A549 (cell line): ENCODE data around the gene PDZD2. TPM values are rescaled to one million over a fixed set of nuclear protein-coding genes. Genes with fewer than 3 reads are reported as not detected.

Experiments
- ATAC-seq, 2 experiments: fragments of 200-7000 bp in 1 of 2; fragments of >200 bp in 1 of 2; cut with Nextera tagmentation in 1 of 2; cut with Tn5 transposase in 1 of 2; 3 replicates each; pipeline versions ENCODE4 v1.8.0 to v1.9.1; 2018 to 2020; ENCODE audit warnings: mild to moderate bottlenecking in 1 of 2, moderate library complexity in 1 of 2
- CTCF ChIA-PET: fragments of 300-600 bp; sonication (Branson Sonifier 250); formaldehyde crosslinking; extraction: SDS; loops from one replicate; lab custom pipeline; 2021; ENCODE audit warnings: antibody characterized with exemption, inconsistent platforms; lab: Yijun Ruan, JAX
- POLR2A ChIA-PET: fragments of 350-600 bp; formaldehyde crosslinking; extraction: SDS; loops from one replicate; lab custom pipeline; 2021; ENCODE audit warnings: antibody characterized with exemption, inconsistent platforms; lab: Yijun Ruan, JAX
- DNase-seq, 2 experiments: peaks; one replicate each; pipeline versions ENCODE4 v3.0.0 to v3.0.0-alpha.2; 2011 to 2016; ENCODE audit warnings: low read depth in 1 of 2, low spot score in 1 of 2
- FAIRE-seq: peaks from 2 replicates; lab custom pipeline; 2011; peaks lifted over from hg19 to GRCh38; lab: Jason Lieb, UNC
- H3K27ac ChIP-seq, 2 experiments: fragments of >200 bp; sonication (Bioruptor Twin); formaldehyde crosslinking; 3 replicates each; pipeline ENCODE4 v1.5.1; 2016 to 2017
- H3K4me1 ChIP-seq: fragments of >200 bp; sonication (Bioruptor Twin); formaldehyde crosslinking; 3 replicates; pipeline ENCODE4 v1.6.1; 2016
- H3K4me2 ChIP-seq: fragments of >200 bp; sonication (Bioruptor Twin); formaldehyde crosslinking; 3 replicates; pipeline ENCODE4 v1.6.1; 2016
- H3K4me3 ChIP-seq: fragments of >200 bp; sonication (Bioruptor Twin); formaldehyde crosslinking; 3 replicates; pipeline ENCODE4 v1.5.1; 2016
- H3K9me3 ChIP-seq: fragments of >200 bp; sonication (Bioruptor Twin); formaldehyde crosslinking; 3 replicates; pipeline ENCODE4 v1.6.1; 2016
- BHLHE40 ChIP-seq: IDR thresholded peaks from 2 replicates; pipeline ENCODE4 v1.6.1; 2012; ENCODE audit warnings: low read depth, low read length, inconsistent platforms
- CBX2 ChIP-seq: fragments of 200-600 bp; sonication (generic); IDR thresholded peaks from 2 replicates; pipeline ENCODE4 v1.6.1; 2016; ENCODE audit warnings: low read depth, mild to moderate bottlenecking, borderline replicate concordance
- CEBPB ChIP-seq, 2 experiments: fragments of >200 bp in 1 of 2; sonication (Bioruptor Twin) in 1 of 2; formaldehyde crosslinking in 1 of 2; IDR thresholded peaks; 2 replicates each; pipeline ENCODE4 v1.6.1; 2012 to 2016
- EHF ChIP-seq: fragments of 250-450 bp; sonication (Bioruptor Pico); IDR thresholded peaks from 2 replicates; pipeline ENCODE4 v1.5.0; 2020; ENCODE audit warnings: mild to moderate bottlenecking
- ESRRA ChIP-seq: fragments of 150-350 bp; IDR thresholded peaks from 2 replicates; pipeline ENCODE4 v1.6.1; 2014; ENCODE audit warnings: mild to moderate bottlenecking, low read length, borderline replicate concordance
- HDAC2 ChIP-seq: fragments of 200-600 bp; sonication (generic); IDR thresholded peaks from 2 replicates; pipeline ENCODE4 v1.6.1; 2016
- HEYL ChIP-seq: fragments of 250-450 bp; sonication (Bioruptor Pico); IDR thresholded peaks from 2 replicates; pipeline ENCODE4 v1.8.0; 2021; ENCODE audit warnings: mild to moderate bottlenecking, moderate library complexity
- HOXB13 ChIP-seq: fragments of 250-450 bp; sonication (Bioruptor Pico); IDR thresholded peaks from 2 replicates; pipeline ENCODE4 v1.5.0; 2020; ENCODE audit warnings: low read depth, mild to moderate bottlenecking, moderate library complexity
- HOXB5 ChIP-seq: fragments of 250-450 bp; sonication (Bioruptor Pico); IDR thresholded peaks from 2 replicates; pipeline ENCODE4 v1.5.0; 2020; ENCODE audit warnings: mild to moderate bottlenecking, moderate library complexity
- KDM1A ChIP-seq: fragments of 200-600 bp; sonication (generic); IDR thresholded peaks from 2 replicates; pipeline ENCODE4 v1.6.1; 2016; ENCODE audit warnings: low read depth, mild to moderate bottlenecking
- KDM5A ChIP-seq: fragments of 200-600 bp; sonication (generic); IDR thresholded peaks from 2 replicates; pipeline ENCODE4 v1.6.1; 2016; ENCODE audit warnings: antibody characterized with exemption, mild to moderate bottlenecking
- NFE2L2 ChIP-seq: fragments of 150-350 bp; conservative IDR thresholded peaks from 2 replicates; pipeline ENCODE4 v1.6.1; 2014; ENCODE audit warnings: low read length
- NR3C1 ChIP-seq: fragments of >200 bp; sonication (Bioruptor Twin); formaldehyde crosslinking; IDR thresholded peaks from 3 replicates; pipeline ENCODE4 v1.6.1; 2017
- PHF8 ChIP-seq: fragments of 200-600 bp; sonication (generic); IDR thresholded peaks from 2 replicates; pipeline ENCODE4 v1.6.1; 2016; ENCODE audit warnings: low read depth, mild to moderate bottlenecking, antibody characterized with exemption, moderate library complexity, borderline replicate concordance
- POLR2AphosphoS2 ChIP-seq: conservative IDR thresholded peaks from 2 replicates; pipeline ENCODE4 v1.6.1; 2012; ENCODE audit warnings: low read length, improper control_type of control experiment, inconsistent platforms
- ZSCAN20 ChIP-seq: fragments of 250-450 bp; sonication (Bioruptor Pico); IDR thresholded peaks from 2 replicates; pipeline ENCODE4 v1.8.0; 2022; ENCODE audit warnings: mild to moderate bottlenecking, moderate library complexity
- WGBS: methylation state at CpG from one replicate; pipeline ENCODE4 v1.1.6; 2017; ENCODE audit errors: missing lambda C conversion rate; 5-methylcytosine and 5-hydroxymethylcytosine counted together
- polyA plus RNA-seq, 4 experiments: library from polyadenylated mRNA; depleted of rRNA in 3 of 4; stranded (reverse); fragments of >200 nt; fragmentation: RNase III in 1 of 4; extraction: RNeasy Plus Mini Kit Qiagen cat#74134 plus additional on column Dnase treatment in 1 of 4; gene quantifications; 2 replicates in 3 of 4; 3 replicates in 1 of 4; pipeline ENCODE4 v1.2.3, GENCODE V29; 2011 to 2017
- TF ChIP-seq, protein P1 (sequence below): fragments of 250-450 bp; sonication (Bioruptor Pico); IDR thresholded peaks from 2 replicates; pipeline ENCODE4 v1.5.0; 2021; ENCODE audit warnings: mild to moderate bottlenecking, moderate library complexity, borderline replicate concordance
- TF ChIP-seq, protein P2 (sequence below): fragments of 200-600 bp; sonication (generic); IDR thresholded peaks from 2 replicates; pipeline ENCODE4 v1.6.1; 2016; ENCODE audit warnings: antibody characterized with exemption, mild to moderate bottlenecking, moderate library complexity
- TF ChIP-seq, protein P3 (sequence below): fragments of 150-350 bp; IDR thresholded peaks from 2 replicates; pipeline ENCODE4 v1.6.1; 2014; ENCODE audit warnings: low read depth, mild to moderate bottlenecking, low read length
- TF ChIP-seq, protein P4 (sequence below): IDR thresholded peaks from 2 replicates; pipeline ENCODE4 v1.6.1; 2012; ENCODE audit warnings: low read depth, borderline replicate concordance
- TF ChIP-seq, protein P5 (sequence below): fragments of 450-650 bp; IDR thresholded peaks from 2 replicates; pipeline ENCODE4 v1.6.1; 2014; ENCODE audit warnings: antibody characterized with exemption

PDZD2 gene
- polyA plus RNA-seq, 2 of the 4 experiments (the other 2 are of a cell fraction), result 0.06 to 0.09 TPM

DNA sequence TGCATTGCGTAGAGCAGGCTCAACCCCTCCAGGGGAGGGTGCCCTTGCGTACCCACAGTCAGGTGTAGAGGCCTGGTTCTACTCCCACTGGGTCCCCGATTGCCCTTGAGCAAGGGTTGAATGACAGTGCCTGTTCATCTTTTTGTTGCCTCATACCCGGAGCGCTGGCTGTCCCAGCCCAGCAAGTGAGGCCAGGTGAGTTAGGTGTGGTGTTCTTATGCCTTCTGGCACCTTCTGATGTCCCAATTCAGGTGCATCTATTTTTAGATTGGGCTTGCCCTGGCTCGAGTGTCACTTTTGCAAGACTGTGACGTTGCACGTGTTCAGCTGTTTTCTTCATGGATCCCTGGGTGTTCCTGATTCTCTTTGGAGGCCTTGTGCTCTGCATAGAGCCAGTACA lies 277.4 kb downstream of the PDZD2 start:
- ChIA-PET CTCF (interaction anchor here (1.1 to 1.4 kb wide), 2 partner anchors 7 to 12 kb away, joined by 4 to 7 read pairs; no protein-coding TSS in a partner anchor), POLR2A (no interaction called here)
- Histone ChIP-seq H3K4me3 (no peak overlapping the region), H3K9me3 (no peaks in the 10 kb centered on the region), H3K4me1 (peaks cover 11% of the 10 kb centered on the region), H3K4me2 (no peak overlapping the region), H3K27ac (no peak overlapping the region)
- WGBS, result 53% methylated on average over 8 of the region's 8 CpGs
- ATAC-seq (no peak), FAIRE-seq (no peak), DNase-seq (no peak)
- TF ChIP-seq, protein P1, sequence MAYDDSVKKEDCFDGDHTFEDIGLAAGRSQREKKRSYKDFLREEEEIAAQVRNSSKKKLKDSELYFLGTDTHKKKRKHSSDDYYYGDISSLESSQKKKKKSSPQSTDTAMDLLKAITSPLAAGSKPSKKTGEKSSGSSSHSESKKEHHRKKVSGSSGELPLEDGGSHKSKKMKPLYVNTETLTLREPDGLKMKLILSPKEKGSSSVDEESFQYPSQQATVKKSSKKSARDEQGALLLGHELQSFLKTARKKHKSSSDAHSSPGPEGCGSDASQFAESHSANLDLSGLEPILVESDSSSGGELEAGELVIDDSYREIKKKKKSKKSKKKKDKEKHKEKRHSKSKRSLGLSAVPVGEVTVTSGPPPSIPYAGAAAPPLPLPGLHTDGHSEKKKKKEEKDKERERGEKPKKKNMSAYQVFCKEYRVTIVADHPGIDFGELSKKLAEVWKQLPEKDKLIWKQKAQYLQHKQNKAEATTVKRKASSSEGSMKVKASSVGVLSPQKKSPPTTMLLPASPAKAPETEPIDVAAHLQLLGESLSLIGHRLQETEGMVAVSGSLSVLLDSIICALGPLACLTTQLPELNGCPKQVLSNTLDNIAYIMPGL (CRISPR knock-in tag), result no peak
- no peak for TF ChIP-seq HEYL (CRISPR knock-in tag)
- no peak for TF ChIP-seq CEBPB (IDR thresholded peaks at IDR 0.05)
- no peak for TF ChIP-seq HOXB13 (CRISPR knock-in tag)
- TF ChIP-seq HDAC2, result no peak
- no peak for TF ChIP-seq NR3C1
- no peak for TF ChIP-seq HOXB5
- no peak for TF ChIP-seq POLR2AphosphoS2
- no peak for TF ChIP-seq BHLHE40
- TF ChIP-seq, protein P2, sequence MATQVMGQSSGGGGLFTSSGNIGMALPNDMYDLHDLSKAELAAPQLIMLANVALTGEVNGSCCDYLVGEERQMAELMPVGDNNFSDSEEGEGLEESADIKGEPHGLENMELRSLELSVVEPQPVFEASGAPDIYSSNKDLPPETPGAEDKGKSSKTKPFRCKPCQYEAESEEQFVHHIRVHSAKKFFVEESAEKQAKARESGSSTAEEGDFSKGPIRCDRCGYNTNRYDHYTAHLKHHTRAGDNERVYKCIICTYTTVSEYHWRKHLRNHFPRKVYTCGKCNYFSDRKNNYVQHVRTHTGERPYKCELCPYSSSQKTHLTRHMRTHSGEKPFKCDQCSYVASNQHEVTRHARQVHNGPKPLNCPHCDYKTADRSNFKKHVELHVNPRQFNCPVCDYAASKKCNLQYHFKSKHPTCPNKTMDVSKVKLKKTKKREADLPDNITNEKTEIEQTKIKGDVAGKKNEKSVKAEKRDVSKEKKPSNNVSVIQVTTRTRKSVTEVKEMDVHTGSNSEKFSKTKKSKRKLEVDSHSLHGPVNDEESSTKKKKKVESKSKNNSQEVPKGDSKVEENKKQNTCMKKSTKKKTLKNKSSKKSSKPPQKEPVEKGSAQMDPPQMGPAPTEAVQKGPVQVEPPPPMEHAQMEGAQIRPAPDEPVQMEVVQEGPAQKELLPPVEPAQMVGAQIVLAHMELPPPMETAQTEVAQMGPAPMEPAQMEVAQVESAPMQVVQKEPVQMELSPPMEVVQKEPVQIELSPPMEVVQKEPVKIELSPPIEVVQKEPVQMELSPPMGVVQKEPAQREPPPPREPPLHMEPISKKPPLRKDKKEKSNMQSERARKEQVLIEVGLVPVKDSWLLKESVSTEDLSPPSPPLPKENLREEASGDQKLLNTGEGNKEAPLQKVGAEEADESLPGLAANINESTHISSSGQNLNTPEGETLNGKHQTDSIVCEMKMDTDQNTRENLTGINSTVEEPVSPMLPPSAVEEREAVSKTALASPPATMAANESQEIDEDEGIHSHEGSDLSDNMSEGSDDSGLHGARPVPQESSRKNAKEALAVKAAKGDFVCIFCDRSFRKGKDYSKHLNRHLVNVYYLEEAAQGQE, result no peak
- TF ChIP-seq, protein P3, sequence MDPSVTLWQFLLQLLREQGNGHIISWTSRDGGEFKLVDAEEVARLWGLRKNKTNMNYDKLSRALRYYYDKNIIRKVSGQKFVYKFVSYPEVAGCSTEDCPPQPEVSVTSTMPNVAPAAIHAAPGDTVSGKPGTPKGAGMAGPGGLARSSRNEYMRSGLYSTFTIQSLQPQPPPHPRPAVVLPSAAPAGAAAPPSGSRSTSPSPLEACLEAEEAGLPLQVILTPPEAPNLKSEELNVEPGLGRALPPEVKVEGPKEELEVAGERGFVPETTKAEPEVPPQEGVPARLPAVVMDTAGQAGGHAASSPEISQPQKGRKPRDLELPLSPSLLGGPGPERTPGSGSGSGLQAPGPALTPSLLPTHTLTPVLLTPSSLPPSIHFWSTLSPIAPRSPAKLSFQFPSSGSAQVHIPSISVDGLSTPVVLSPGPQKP, result no peak
- TF ChIP-seq, protein P4, sequence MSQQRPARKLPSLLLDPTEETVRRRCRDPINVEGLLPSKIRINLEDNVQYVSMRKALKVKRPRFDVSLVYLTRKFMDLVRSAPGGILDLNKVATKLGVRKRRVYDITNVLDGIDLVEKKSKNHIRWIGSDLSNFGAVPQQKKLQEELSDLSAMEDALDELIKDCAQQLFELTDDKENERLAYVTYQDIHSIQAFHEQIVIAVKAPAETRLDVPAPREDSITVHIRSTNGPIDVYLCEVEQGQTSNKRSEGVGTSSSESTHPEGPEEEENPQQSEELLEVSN, result no peak
- TF ChIP-seq KDM5A, result no peak
- TF ChIP-seq, protein P5, sequence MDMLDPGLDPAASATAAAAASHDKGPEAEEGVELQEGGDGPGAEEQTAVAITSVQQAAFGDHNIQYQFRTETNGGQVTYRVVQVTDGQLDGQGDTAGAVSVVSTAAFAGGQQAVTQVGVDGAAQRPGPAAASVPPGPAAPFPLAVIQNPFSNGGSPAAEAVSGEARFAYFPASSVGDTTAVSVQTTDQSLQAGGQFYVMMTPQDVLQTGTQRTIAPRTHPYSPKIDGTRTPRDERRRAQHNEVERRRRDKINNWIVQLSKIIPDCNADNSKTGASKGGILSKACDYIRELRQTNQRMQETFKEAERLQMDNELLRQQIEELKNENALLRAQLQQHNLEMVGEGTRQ, result no peak
- TF ChIP-seq ESRRA, result no peak

DNA sequence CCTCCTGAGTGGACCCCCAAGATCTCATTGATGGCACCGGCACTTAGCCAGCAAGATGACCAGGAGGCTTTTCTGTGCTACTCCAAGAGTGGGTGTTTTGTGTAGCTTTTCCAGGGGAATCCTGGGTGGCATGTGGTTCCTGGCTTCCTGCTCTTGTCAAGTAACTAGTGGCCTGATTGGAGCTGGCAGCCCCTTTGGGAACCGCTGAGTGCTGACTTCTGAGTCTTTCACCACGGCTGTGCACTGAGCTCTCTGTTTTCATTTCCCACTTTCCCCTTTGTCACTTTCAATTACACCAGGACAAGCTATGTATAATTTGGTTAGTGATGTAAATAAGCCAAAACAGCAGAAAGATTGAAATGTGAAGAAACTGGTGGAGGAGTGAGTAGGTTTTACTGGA lies 279.8 kb downstream of the PDZD2 start:
- WGBS, result 75% methylated on average over 3 of the region's 3 CpGs
- no peak overlapping the region for H3K4me2 ChIP-seq
- FAIRE-seq, result no peak
- ChIA-PET CTCF (interaction anchor here (0.8 to 1.5 kb wide), 2 partner anchors 11 to 94 kb away, joined by 3 to 4 read pairs; no protein-coding TSS in a partner anchor), POLR2A (no interaction called here)
- ATAC-seq, result no peak
- H3K9me3 ChIP-seq, result no peaks in the 10 kb centered on the region
- peaks cover 3% of the 10 kb centered on the region for H3K4me1 ChIP-seq
- H3K4me3 ChIP-seq, result no peak overlapping the region
- TF ChIP-seq KDM1A, result no peak
- TF ChIP-seq EHF (CRISPR knock-in tag), result no peak
- TF ChIP-seq NFE2L2, result no peak
- TF ChIP-seq CBX2, result no peak
- TF ChIP-seq PHF8, result no peak
- no peak for TF ChIP-seq ZSCAN20 (CRISPR knock-in tag)
- no peak overlapping the region for H3K27ac ChIP-seq
- no peak for DNase-seq
